ENCODE data around the gene NRP2. TPM values are rescaled to one million over a fixed set of nuclear protein-coding genes. Genes with fewer than 3 reads are reported as not detected.

The NRP2 gene
- total RNA-seq, 1 donor from 2014 or later: 89.5 TPM

GRCh38 chr2:205680903-205681302 lies 1.4 kb upstream of the NRP2 start:
- H3K9me3 Mint-ChIP-seq: no peaks in the 10 kb centered on the region

GRCh38 chr2:205681401-205682238 lies 681 bp upstream of the NRP2 start:
- Mint-ChIP-seq H3K27me3 (ENCODE audit: low read depth) (peaks cover 31% of the 10 kb centered on the region), H3K27ac (peak overlapping the region; percentile 67), H3K36me3 (no peaks in the 10 kb centered on the region), H3K9me3 (no peaks in the 10 kb centered on the region), H3K4me3 (peak overlapping the region; percentile 79), H3K4me1 (peaks cover 64% of the 10 kb centered on the region)
- peak in 1 of 2 experiments; percentile 53 for DNase-seq (ENCODE audit: low spot score in 2 of 2, unreplicated experiment in 2 of 2)
- no peak for TF ChIP-seq CTCF (IDR thresholded peaks at IDR 0.05; ENCODE audit: unreplicated experiment)

More at GRCh38 chr2:205680903-205681302, 1.4 kb upstream of the NRP2 start:
- no peak for TF ChIP-seq CTCF (IDR thresholded peaks at IDR 0.05; ENCODE audit: unreplicated experiment)
- DNase-seq (ENCODE audit: low spot score in 2 of 2, unreplicated experiment in 2 of 2): no peak
- Mint-ChIP-seq H3K27me3 (ENCODE audit: low read depth) (peaks cover 30% of the 10 kb centered on the region), H3K36me3 (no peaks in the 10 kb centered on the region), H3K4me3 (peak overlapping the region; percentile 28), H3K27ac (no peak overlapping the region), H3K4me1 (peaks cover 57% of the 10 kb centered on the region)

- Mint-ChIP-seq H3K9me3 (no peaks in the 10 kb centered on the region), H3K27ac (peak overlapping the region; percentile 48), H3K4me3 (peak overlapping the region; percentile 78), H3K27me3 (ENCODE audit: low read depth) (peaks cover 31% of the 10 kb centered on the region), H3K4me1 (peaks cover 78% of the 10 kb centered on the region), H3K36me3 (no peaks in the 10 kb centered on the region)
- no peak for DNase-seq (ENCODE audit: low spot score in 2 of 2, unreplicated experiment in 2 of 2)
- TF ChIP-seq CTCF (IDR thresholded peaks at IDR 0.05; ENCODE audit: unreplicated experiment): no peak
Measured at GRCh38 chr2:205682971-205683501, 735 bp downstream of the NRP2 start.

- no peaks in the 10 kb centered on the region for H3K36me3 Mint-ChIP-seq
- no peak for TF ChIP-seq CTCF (IDR thresholded peaks at IDR 0.05; ENCODE audit: unreplicated experiment)
- peak overlapping the region; percentile 78 for H3K4me3 Mint-ChIP-seq
- no peaks in the 10 kb centered on the region for H3K9me3 Mint-ChIP-seq
- H3K27me3 Mint-ChIP-seq (ENCODE audit: low read depth): peaks cover 31% of the 10 kb centered on the region
- H3K4me1 Mint-ChIP-seq: peaks cover 81% of the 10 kb centered on the region
- DNase-seq (ENCODE audit: low spot score in 2 of 2, unreplicated experiment in 2 of 2): no peak
- H3K27ac Mint-ChIP-seq: peak overlapping the region; percentile 48
Measured at GRCh38 chr2:205683502-205684367, 1.4 kb downstream of the NRP2 start.

GRCh38 chr2:205684871-205685313 lies 2.6 kb downstream of the NRP2 start:
- Mint-ChIP-seq H3K36me3 (no peaks in the 10 kb centered on the region), H3K9me3 (no peaks in the 10 kb centered on the region), H3K27ac (peak overlapping the region; percentile 60), H3K4me1 (peaks cover 82% of the 10 kb centered on the region), H3K27me3 (ENCODE audit: low read depth) (peaks cover 31% of the 10 kb centered on the region), H3K4me3 (peak overlapping the region; percentile 78)
- no peak for TF ChIP-seq CTCF (IDR thresholded peaks at IDR 0.05; ENCODE audit: unreplicated experiment)
- DNase-seq (ENCODE audit: low spot score in 2 of 2, unreplicated experiment in 2 of 2): peak in 1 of 2 experiments; percentile 44
